T-cell (primary cell): ENCODE results near the gene SPSB1. TPM values are rescaled to one million over a fixed set of nuclear protein-coding genes. Genes with fewer than 3 reads are reported as not detected.

Experiments
- ATAC-seq, 4 experiments: fragments of 200-7000 bp in 3 of 4; fragments of 150-1000 bp in 1 of 4; cut with Tn5 transposase; replicated peaks in 1 of 4; 1 replicate in 3 of 4; 2 replicates in 1 of 4; pipeline ENCODE4 v1.10.0; 2021; ENCODE audit warnings: moderate library complexity in 3 of 4, mild to moderate bottlenecking in 2 of 4, moderate number of reproducible peaks in 1 of 4
- CTCF ChIA-PET, 2 donors: fragments of 300-600 bp; sonication (Branson Sonifier 250); formaldehyde crosslinking; loops; one replicate each; lab custom pipeline; 2022; ENCODE audit warnings: antibody characterized with exemption in 2 of 2; lab: Charles Lee
- POLR2A ChIA-PET, 2 donors: fragments of 300-600 bp; sonication (Branson Sonifier 250); formaldehyde crosslinking; loops; one replicate each; lab custom pipeline; 2022; ENCODE audit warnings: antibody characterized with exemption in 2 of 2; lab: Charles Lee
- DNase-seq, 35 experiments: peaks; one replicate each; pipeline versions ENCODE4 v3.0.0 to v3.0.0-alpha.2; 2013 to 2023
- H3K27ac ChIP-seq: one replicate; pipeline ENCODE4 v1.5.1; 2013; ENCODE audit warnings: low read length
- H3K27me3 ChIP-seq, 2 experiments: replicated peaks in 1 of 2; 1 replicate in 1 of 2; 2 replicates in 1 of 2; pipeline versions ENCODE4 v1.6.1 to v1.7.0; 2013; ENCODE audit warnings: low read length in 1 of 2, mixed read lengths in 1 of 2; ENCODE audit not compliant: control insufficient read depth in 2 of 2, insufficient read depth in 2 of 2; ENCODE audit errors: extremely low read depth in 1 of 2
- H3K36me3 ChIP-seq, 2 donors: 1 replicate in 1 of 2; 2 replicates in 1 of 2; pipeline versions ENCODE4 v1.6.1 to v1.7.0; 2013; ENCODE audit warnings: low read length in 1 of 2; ENCODE audit not compliant: control insufficient read depth in 2 of 2, insufficient read depth in 1 of 2; ENCODE audit errors: extremely low read depth in 1 of 2
- H3K4me1 ChIP-seq, 2 experiments: 1 replicate in 1 of 2; 2 replicates in 1 of 2; pipeline versions ENCODE4 v1.6.1 to v1.7.0; 2013; ENCODE audit warnings: low read length in 2 of 2, mixed read lengths in 1 of 2; ENCODE audit not compliant: insufficient read depth in 2 of 2, control insufficient read depth in 1 of 2; ENCODE audit errors: extremely low read depth in 1 of 2
- H3K4me3 ChIP-seq, 2 donors: 1 replicate in 1 of 2; 2 replicates in 1 of 2; pipeline versions ENCODE4 v1.5.1 to v1.7.0; 2013; ENCODE audit warnings: mild to moderate bottlenecking in 2 of 2, low read length in 1 of 2, moderate library complexity in 1 of 2; ENCODE audit not compliant: control insufficient read depth in 1 of 2; ENCODE audit errors: extremely low read depth in 1 of 2
- H3K9me3 ChIP-seq: 2 replicates; pipeline ENCODE4 v1.7.0; 2013
- H3K27ac Mint-ChIP-seq, 2 donors: one replicate each; pipeline ENCODE4 v1.8.0; 2020 to 2021; ENCODE audit warnings: mild to moderate bottlenecking in 2 of 2, mixed read lengths in 2 of 2
- H3K27me3 Mint-ChIP-seq, 2 donors: one replicate each; pipeline ENCODE4 v1.8.0; 2021 to 2022; ENCODE audit warnings: mixed read lengths in 2 of 2
- H3K36me3 Mint-ChIP-seq: one replicate; pipeline ENCODE4 v1.8.0; 2021; ENCODE audit warnings: mixed read lengths
- H3K4me1 Mint-ChIP-seq, 3 donors: one replicate each; pipeline ENCODE4 v1.8.0; 2020 to 2022; ENCODE audit warnings: mixed read lengths in 3 of 3, mild to moderate bottlenecking in 1 of 3
- H3K4me3 Mint-ChIP-seq, 3 donors: one replicate each; pipeline ENCODE4 v1.8.0; 2020 to 2022; ENCODE audit warnings: mild to moderate bottlenecking in 3 of 3, mixed read lengths in 3 of 3, moderate library complexity in 3 of 3
- H3K9me3 Mint-ChIP-seq, 3 donors: one replicate each; pipeline ENCODE4 v1.8.0; 2020 to 2022; ENCODE audit warnings: mixed read lengths in 3 of 3
- WGBS: methylation state at CpG from one replicate; pipeline ENCODE4 v1.1.5; 2013; ENCODE audit warnings: missing lambda C conversion rate; ENCODE audit not compliant: insufficient coverage; 5-methylcytosine and 5-hydroxymethylcytosine counted together
- total RNA-seq, 35 experiments: library from RNA in 6 of 35; stranded (reverse) in 6 of 35; fragments of 120-200 nt in 1 of 35; gene quantifications; one replicate each; pipeline versions ENCODE4 v1.2.1 to v1.2.4 and lab custom pipeline; 2013 to 2026

Gene SPSB1
- total RNA-seq (1 to 10 TPM; 3.1 to 6.4 (median 5.4) TPM), total RNA-seq (lab: John Stamatoyannopoulos, UW) (3.9 to 24.4 (median 10.2) reads per million in 29 experiments)
- total RNA-seq (2013): 2.4 TPM

DNA sequence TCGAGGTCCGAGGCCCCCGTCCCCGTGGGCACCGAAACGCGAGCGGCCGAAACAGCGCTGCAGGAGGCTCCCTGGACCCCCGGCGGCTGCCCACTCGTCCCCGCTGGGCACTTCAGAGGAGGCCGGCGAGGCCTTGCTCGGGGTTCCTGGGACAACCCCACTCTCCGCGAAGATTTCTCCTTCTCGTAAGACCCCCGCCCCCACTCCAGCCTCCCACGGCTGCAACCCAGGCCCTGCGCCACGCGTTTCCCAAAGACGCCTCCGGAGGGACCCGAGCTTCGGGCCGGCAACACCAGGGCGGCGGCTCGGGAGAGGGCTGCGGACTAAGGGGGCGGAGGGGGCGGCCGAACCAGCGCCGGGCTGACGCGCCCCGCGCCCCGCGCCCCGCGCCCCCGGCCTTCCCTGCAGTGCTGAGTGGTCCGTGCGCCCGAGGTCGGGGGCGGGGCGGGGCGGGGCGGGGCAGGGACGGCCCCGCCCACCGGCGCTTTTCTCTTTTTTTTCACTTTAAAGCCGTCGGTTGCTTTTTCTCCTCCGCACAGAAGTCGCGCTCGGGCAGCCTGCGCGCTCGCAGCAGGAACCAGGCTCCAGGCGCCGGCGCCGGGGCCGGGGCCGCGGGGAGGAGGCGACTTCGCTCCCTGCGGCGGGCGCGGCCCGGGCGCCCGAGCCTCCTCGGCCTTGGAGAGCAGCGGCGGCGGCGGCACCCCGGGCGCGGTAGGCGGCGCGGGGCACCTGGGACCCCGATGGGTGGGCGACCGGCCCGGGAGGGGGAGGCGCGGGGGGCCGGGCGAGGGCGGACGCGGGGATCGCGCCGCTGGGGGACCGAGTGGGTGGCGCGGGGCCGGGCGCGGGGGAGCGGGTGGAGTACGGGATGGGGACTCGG lies at the start of gene SPSB1:
Gene SPSB1 (plus strand): TSS at position 534 of the 880 bp plus-strand sequence. CDS start 62,998 bp downstream, outside the sequence.
- peak; percentile 32 to 81 (median 56) for DNase-seq
- Histone ChIP-seq H3K36me3 (no peaks in the 10 kb centered on the region), H3K4me1 (peaks cover 14 to 34% of the 10 kb centered on the region in 2 experiments), H3K9me3 (no peaks in the 10 kb centered on the region), H3K4me3 (peak within 1 kb of the TSS; percentile 67 to 87), H3K27ac (no peak within 1 kb of the TSS), H3K27me3 (peaks cover 0 to 14% of the 10 kb centered on the region in 2 experiments)
- Mint-ChIP-seq H3K27ac (peak within 1 kb of the TSS in 1 of 2 donors; percentile 22), H3K4me1 (peaks cover 16 to 25% (median 19%) of the 10 kb centered on the region in 3 donors), H3K36me3 (peaks cover 3% of the 10 kb centered on the region), H3K9me3 (peaks cover 4 to 7% (median 5%) of the 10 kb centered on the region in 3 donors), H3K27me3 (no peaks in the 10 kb centered on the region), H3K4me3 (peak within 1 kb of the TSS; percentile 61 to 67 (median 62))
- WGBS: 9% methylated on average over 82 of the region's 119 CpGs
- CTCF ChIA-PET: interaction anchor here in 1 of 2 donors (1.1 kb wide), 1 partner anchor 163 kb away, joined by 4 read pairs; no protein-coding TSS in a partner anchor
- peak; percentile 68 to 77 (median 72) for ATAC-seq
- POLR2A ChIA-PET: no interaction called here

- Histone ChIP-seq H3K27ac (no peak overlapping the region), H3K4me1 (peaks cover 22 to 36% of the 10 kb centered on the region in 2 experiments), H3K9me3 (no peaks in the 10 kb centered on the region), H3K36me3 (peaks cover 2 to 12% of the 10 kb centered on the region in 2 donors), H3K27me3 (no peaks in the 10 kb centered on the region), H3K4me3 (no peak overlapping the region)
- Mint-ChIP-seq H3K27me3 (no peaks in the 10 kb centered on the region), H3K4me1 (peaks cover 45 to 47% (median 46%) of the 10 kb centered on the region in 3 donors), H3K4me3 (no peak overlapping the region), H3K27ac (no peak overlapping the region), H3K9me3 (no peaks in the 10 kb centered on the region), H3K36me3 (peaks cover 21% of the 10 kb centered on the region)
- no peak for ATAC-seq
- POLR2A ChIA-PET: no interaction called here
- WGBS: 100% methylated on average over 1 of the region's 9 CpGs
- no peak for DNase-seq
- CTCF ChIA-PET: no interaction called here
These were observed 49.5 kb upstream of the SPSB1 start for GRCh38 chr1:9243066-9243739.

DNA sequence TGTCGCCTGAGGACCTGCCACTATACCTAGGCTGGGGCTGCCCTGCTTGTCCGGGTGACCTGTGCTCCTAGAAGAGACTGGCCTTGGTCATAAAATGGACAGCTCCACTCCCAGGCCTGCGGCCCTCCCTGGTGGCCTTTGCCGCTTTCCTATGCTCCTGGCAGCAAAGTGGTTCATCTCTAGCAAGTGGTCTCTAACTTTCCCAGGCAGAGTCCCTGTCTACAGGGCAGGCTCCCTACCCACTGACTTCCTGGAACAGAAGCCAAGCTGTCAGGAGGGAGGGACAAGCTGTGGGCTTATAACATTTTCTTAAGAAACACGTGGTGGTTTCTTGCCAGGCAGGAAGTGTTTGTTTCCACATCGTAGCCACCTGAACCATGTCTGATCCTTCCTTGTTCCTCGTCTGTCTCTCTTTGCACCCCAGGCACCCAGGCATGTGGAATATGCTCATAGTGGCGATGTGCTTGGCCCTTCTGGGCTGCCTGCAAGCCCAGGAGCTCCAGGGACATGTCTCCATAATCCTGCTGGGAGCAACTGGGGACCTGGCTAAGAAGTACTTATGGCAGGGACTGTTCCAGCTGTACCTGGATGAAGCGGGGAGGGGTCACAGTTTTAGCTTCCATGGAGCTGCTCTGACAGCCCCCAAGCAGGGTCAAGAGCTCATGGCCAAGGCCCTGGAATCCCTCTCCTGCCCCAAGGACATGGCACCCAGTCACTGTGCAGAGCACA lies 48.0 kb upstream of the SPSB1 start:
- CTCF ChIA-PET: interaction anchor here in 1 of 2 donors (1.7 kb wide), 1 partner anchor 10 kb away, joined by 4 read pairs; no protein-coding TSS in a partner anchor
- peaks cover 17 to 27% of the 10 kb centered on the region in 2 experiments for H3K4me1 ChIP-seq
- no peak for DNase-seq
- no peak overlapping the region for H3K4me3 Mint-ChIP-seq
- peaks cover 27% of the 10 kb centered on the region for H3K36me3 Mint-ChIP-seq
- no peaks in the 10 kb centered on the region for H3K27me3 ChIP-seq
- H3K4me3 ChIP-seq: no peak overlapping the region
- no peaks in the 10 kb centered on the region for H3K27me3 Mint-ChIP-seq
- no peak overlapping the region for H3K27ac ChIP-seq
- 65% methylated on average over 7 of the region's 9 CpGs for WGBS
- no peak overlapping the region for H3K27ac Mint-ChIP-seq
- H3K9me3 Mint-ChIP-seq: no peaks in the 10 kb centered on the region
- POLR2A ChIA-PET: no interaction called here
- H3K36me3 ChIP-seq: peaks cover 2 to 18% of the 10 kb centered on the region in 2 donors
- H3K4me1 Mint-ChIP-seq: peaks cover 30 to 37% (median 35%) of the 10 kb centered on the region in 3 donors
- ATAC-seq: no peak
- H3K9me3 ChIP-seq: no peaks in the 10 kb centered on the region

- Mint-ChIP-seq H3K27ac (no peak overlapping the region), H3K9me3 (no peaks in the 10 kb centered on the region), H3K4me1 (peaks cover 25 to 31% (median 29%) of the 10 kb centered on the region in 3 donors), H3K27me3 (no peaks in the 10 kb centered on the region), H3K4me3 (no peak overlapping the region), H3K36me3 (peaks cover 27% of the 10 kb centered on the region)
- ChIA-PET CTCF (interaction anchor here in 1 of 2 donors (1.7 kb wide), 1 partner anchor 10 kb away, joined by 4 read pairs; no protein-coding TSS in a partner anchor), POLR2A (interaction anchor here in 1 of 2 donors (0.7 kb wide), 1 partner anchor 330 kb away, joined by 5 read pairs; no protein-coding TSS in a partner anchor)
- Histone ChIP-seq H3K36me3 (peaks cover 2 to 18% of the 10 kb centered on the region in 2 donors), H3K4me1 (peaks cover 12 to 22% of the 10 kb centered on the region in 2 experiments), H3K27ac (no peak overlapping the region), H3K27me3 (no peaks in the 10 kb centered on the region), H3K9me3 (no peaks in the 10 kb centered on the region), H3K4me3 (no peak overlapping the region)
- DNase-seq (no peak), ATAC-seq (no peak)
- whole genome bisulfite sequencing: 99% methylated on average over 15 of the region's 15 CpGs
These were observed 47.5 kb upstream of the SPSB1 start for GRCh38 chr1:9245230-9245619.

DNA sequence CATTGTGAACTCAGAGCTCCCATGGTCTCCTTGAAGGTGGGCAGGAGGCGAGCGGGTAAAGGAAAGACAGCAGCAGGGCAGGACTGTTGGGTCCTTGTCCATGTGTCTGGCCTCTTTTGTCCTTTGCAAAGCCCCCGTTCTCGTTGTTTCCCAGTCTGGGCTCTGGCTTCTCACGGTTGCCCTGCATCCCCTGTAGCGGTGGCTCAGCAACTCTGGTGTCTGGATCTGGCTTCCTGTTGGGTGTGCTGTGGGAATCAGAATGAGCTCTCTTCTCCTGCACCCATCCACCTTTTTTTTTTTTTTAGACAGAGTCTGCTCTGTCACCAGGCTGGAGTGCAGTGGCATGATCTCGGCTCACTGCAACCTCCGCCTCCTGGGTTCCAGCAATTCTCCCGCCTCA lies 47.0 kb upstream of the SPSB1 start:
- no peak overlapping the region for H3K27ac Mint-ChIP-seq
- Histone ChIP-seq H3K36me3 (peaks cover 0 to 20% of the 10 kb centered on the region in 2 donors), H3K27me3 (no peaks in the 10 kb centered on the region), H3K4me1 (peaks cover 8 to 17% of the 10 kb centered on the region in 2 experiments), H3K27ac (no peak overlapping the region), H3K9me3 (no peaks in the 10 kb centered on the region), H3K4me3 (no peak overlapping the region)
- no peak overlapping the region for H3K4me3 Mint-ChIP-seq
- no peak for DNase-seq
- no peaks in the 10 kb centered on the region for H3K9me3 Mint-ChIP-seq
- 100% methylated on average over 2 of the region's 9 CpGs for WGBS
- peaks cover 27% of the 10 kb centered on the region for H3K36me3 Mint-ChIP-seq
- POLR2A ChIA-PET: interaction anchor here in 1 of 2 donors (0.7 kb wide), 1 partner anchor 331 kb away, joined by 5 read pairs; no protein-coding TSS in a partner anchor
- H3K4me1 Mint-ChIP-seq: peaks cover 20 to 27% (median 25%) of the 10 kb centered on the region in 3 donors
- ATAC-seq: no peak
- CTCF ChIA-PET: interaction anchor here in 1 of 2 donors (0.7 to 1.7 kb wide), 2 partner anchors 9 to 1893 kb away, joined by 3 to 4 read pairs; no protein-coding TSS in a partner anchor
- no peaks in the 10 kb centered on the region for H3K27me3 Mint-ChIP-seq
